ENCODE data around the gene UBE2U.
"Not testable (repeated sequence)": the region's sequence is repeated elsewhere in the genome, so short reads cannot be mapped to it uniquely, and the experiment has no call there.

The UBE2U gene

DNA sequence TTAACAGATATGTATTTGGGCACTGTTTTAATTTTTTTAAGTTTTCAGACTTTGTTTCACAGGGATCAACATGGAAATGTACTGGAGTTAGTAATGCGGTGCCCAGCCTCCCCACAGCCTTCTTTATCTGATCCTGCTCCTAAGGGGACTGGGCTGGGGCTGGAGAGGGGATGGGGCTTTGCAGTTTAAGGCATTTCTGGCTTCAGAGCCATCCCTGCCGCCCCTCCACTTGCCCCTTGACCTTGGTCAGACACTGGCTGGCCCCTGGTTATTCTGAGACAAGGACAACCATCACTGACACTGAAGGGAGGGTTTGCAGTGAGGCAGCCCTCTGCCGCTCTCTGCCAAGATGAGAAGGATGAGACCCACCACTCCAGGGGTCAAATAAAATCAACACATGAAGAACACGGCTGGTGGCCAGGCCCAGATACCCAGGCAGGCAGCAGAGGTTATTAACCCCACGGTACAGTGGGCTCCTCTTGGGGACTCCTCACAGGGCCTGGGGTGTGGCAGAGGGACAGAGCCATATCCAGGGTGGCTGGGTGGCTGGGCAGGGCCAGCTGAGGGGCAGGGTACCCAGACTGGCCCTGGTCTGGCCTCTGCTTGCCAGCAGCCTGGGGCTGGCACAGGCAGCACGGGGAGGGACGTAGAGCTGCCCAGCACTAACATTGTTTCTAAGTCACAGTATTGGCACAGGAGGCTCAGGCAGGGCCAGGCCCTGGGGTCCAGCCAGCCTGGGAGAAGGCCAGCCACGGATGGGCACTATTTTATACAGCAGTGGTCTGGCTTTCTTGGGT lies 7.2 kb upstream of the UBE2U start:
- in situ Hi-C loops (cut with HindIII; ENCODE audit: low pct_unique_long_range_greater_than_20kb, low sequenced_read_pairs): no loop called here
- no peak for DNase-seq (ENCODE audit: low read depth in 1 of 2, low spot score in 1 of 2)
- TF ChIP-seq JUND (IDR thresholded peaks at IDR 0.05; ENCODE audit: low read depth): no peak

DNA sequence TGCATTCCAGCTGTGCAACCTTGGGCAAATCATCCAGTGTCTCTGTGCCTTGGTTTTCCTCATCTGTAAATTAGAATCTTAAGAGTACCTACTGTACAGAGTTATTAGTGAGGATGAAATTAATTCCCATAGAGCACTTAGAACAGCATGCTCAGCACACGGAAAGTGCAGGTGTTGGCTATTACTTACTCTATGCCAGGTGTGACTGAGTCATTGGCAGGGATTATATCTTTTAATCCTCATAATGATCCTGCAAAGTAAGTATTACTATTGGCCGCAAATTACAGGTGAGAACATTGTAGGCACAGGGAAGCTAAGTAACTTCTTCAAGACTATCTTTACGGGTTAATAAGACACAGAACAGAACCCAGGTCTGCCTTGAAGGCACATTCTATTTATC lies 6.3 kb upstream of the UBE2U start:
- TF ChIP-seq JUND (IDR thresholded peaks at IDR 0.05; ENCODE audit: low read depth): no peak
- no peak for DNase-seq (ENCODE audit: low read depth in 1 of 2, low spot score in 1 of 2)
- in situ Hi-C loops (cut with HindIII; ENCODE audit: low pct_unique_long_range_greater_than_20kb, low sequenced_read_pairs): no loop called here

DNA sequence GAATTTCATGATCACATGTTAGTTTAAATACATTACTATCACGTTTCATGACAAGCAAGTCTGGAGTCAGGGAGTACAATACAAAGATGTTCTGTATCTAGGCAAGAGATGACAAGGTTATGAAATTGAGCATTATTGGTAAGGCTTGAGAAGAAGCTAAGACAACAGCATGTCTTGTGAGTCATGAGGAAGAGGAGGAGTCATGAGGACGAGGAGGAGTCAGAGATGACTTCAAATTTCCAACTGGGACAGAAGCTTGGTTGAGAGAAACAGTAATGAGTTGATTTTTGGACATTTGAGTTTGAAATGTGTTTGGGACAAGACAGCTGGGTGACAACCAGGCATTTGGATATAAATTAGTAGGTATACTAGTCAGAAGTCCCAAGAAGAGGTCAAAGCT lies 4.3 kb upstream of the UBE2U start:
- TF ChIP-seq JUND (IDR thresholded peaks at IDR 0.05; ENCODE audit: low read depth): no peak
- DNase-seq (ENCODE audit: low read depth in 1 of 2, low spot score in 1 of 2): no peak
- in situ Hi-C loops (cut with HindIII; ENCODE audit: low pct_unique_long_range_greater_than_20kb, low sequenced_read_pairs): no loop called here

- no peak for DNase-seq (ENCODE audit: low read depth in 1 of 2, low spot score in 1 of 2)
- in situ Hi-C loops (cut with HindIII; ENCODE audit: low pct_unique_long_range_greater_than_20kb, low sequenced_read_pairs): no loop called here
- TF ChIP-seq JUND (IDR thresholded peaks at IDR 0.05; ENCODE audit: low read depth): no peak
These were observed 3.4 kb upstream of the UBE2U start for GRCh38 chr1:64200064-64200463.

DNA sequence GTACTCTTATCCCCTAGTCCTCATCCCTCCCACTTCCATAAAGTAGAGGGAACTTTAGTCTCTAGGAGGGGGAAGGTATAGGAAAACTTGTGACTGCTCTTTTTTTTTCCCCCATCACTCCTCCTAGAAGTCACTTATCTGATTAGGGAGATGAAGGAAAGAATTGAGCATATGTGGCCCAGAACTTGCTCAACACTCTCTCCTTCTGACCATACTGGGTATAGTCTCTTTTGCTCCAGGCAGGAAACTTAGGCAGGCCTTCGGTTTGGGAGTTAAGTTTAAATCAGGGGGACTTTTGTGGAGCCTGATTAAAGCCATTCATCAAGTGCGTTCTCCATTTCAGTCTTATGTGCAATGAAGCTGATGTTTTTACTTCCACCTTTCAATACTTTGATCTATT lies 5.8 kb downstream of the UBE2U start:
- no peak for TF ChIP-seq JUND (IDR thresholded peaks at IDR 0.05; ENCODE audit: low read depth)
- no peak for DNase-seq (ENCODE audit: low read depth in 1 of 2, low spot score in 1 of 2)
- in situ Hi-C loops (cut with HindIII; ENCODE audit: low pct_unique_long_range_greater_than_20kb, low sequenced_read_pairs): no loop called here

- DNase-seq (ENCODE audit: low read depth in 1 of 2, low spot score in 1 of 2): no peak
- in situ Hi-C loops (cut with HindIII; ENCODE audit: low pct_unique_long_range_greater_than_20kb, low sequenced_read_pairs): no loop called here
- TF ChIP-seq JUND (IDR thresholded peaks at IDR 0.05; ENCODE audit: low read depth): no peak
These were observed 8.6 kb downstream of the UBE2U start for GRCh38 chr1:64212031-64212430.

- in situ Hi-C loops (cut with HindIII; ENCODE audit: low pct_unique_long_range_greater_than_20kb, low sequenced_read_pairs): no loop called here
- DNase-seq (ENCODE audit: low read depth in 1 of 2, low spot score in 1 of 2): no peak
- TF ChIP-seq JUND (IDR thresholded peaks at IDR 0.05; ENCODE audit: low read depth): no peak
These were observed 12.2 kb downstream of the UBE2U start for GRCh38 chr1:64215576-64215975.

- in situ Hi-C loops (cut with HindIII; ENCODE audit: low pct_unique_long_range_greater_than_20kb, low sequenced_read_pairs): no loop called here
- TF ChIP-seq JUND (IDR thresholded peaks at IDR 0.05; ENCODE audit: low read depth): no peak
- no peak for DNase-seq (ENCODE audit: low read depth in 1 of 2, low spot score in 1 of 2)
These were observed 16.8 kb downstream of the UBE2U start for GRCh38 chr1:64220241-64220640.

DNA sequence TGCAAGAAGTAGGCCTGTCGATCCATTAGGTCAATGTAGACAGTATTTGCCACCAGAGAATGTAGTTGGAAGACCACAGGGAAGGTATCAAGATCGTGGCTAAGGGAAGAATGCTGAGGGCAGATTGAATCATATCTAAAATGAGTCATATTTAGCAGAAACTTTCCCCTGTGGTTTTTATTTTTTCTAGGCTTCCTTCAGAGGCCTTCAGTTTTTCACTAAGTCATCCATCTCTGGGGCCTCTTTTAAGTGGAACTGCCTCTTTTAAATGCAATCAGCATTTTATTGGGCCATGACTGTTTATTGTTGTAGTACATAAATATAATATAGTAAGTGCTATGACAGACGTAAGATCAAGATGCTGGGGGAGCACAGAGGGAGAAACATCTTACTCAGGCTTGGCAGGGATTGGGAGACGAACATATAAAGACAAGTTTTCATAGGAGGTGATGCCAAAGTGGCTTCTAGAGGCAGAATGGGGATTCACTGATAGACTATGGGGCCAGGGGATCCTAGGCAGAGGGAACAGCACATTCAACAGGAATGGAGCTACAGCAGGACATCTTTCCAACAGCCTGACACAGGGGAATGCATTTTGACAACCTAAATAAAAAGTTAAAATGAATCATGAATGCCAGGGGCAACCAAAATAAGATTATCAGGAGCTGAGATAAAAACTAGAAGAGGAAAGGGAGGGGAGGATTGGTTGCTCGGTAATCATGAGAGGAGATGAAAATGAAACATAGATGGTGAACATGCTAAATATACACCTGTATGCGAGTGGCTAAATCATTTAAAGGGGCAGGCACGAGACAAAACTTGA lies 20.1 kb downstream of the UBE2U start:
- DNase-seq (ENCODE audit: low read depth in 1 of 2, low spot score in 1 of 2): no peak
- TF ChIP-seq JUND (IDR thresholded peaks at IDR 0.05; ENCODE audit: low read depth): no peak
- in situ Hi-C loops (cut with HindIII; ENCODE audit: low pct_unique_long_range_greater_than_20kb, low sequenced_read_pairs): no loop called here

- DNase-seq (ENCODE audit: low read depth in 1 of 2, low spot score in 1 of 2); in situ Hi-C loops (cut with HindIII; ENCODE audit: low pct_unique_long_range_greater_than_20kb, low sequenced_read_pairs): not testable (repeated sequence)
These were observed 20.8 kb downstream of the UBE2U start for GRCh38 chr1:64224236-64224635.

DNA sequence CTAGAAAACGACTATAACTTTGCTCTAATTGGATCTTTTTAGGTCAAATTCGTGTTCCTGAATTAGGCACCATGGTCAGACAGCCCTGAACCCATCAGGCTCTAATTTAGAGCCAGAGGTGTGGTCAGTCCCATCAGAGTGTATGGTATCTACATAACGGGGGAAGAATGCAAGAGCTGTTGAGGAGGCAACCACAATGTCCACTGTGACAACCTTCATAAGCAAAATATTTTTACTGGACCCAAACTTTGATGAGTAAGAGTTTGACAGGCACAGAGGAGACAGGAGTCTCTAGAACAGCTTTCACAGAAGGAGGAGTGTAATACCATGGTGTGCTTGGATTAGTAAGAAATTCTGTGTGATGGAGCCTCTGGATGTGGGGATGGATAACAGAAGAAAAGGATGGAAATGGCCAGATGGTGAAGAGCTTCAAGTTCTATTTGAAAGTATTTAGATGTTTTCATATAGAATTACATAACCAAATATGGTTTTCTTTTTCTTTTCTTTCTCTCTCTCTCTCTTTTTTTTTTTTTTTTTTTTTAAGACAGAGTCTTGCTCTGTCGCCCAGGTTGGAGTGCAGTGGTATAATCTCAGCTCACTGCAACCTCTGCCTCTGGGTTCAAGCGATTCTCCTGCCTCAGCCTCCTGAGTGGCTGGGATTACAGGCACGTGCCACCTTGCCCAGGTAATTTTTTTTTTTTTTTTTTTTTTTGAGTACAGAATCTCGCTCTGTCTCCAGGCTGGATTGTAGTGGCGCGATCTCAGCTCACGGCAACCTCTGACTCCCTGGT lies 24.9 kb downstream of the UBE2U start:
- in situ Hi-C loops (cut with HindIII; ENCODE audit: low pct_unique_long_range_greater_than_20kb, low sequenced_read_pairs): no loop called here
- DNase-seq (ENCODE audit: low read depth in 1 of 2, low spot score in 1 of 2): no peak
- TF ChIP-seq JUND (IDR thresholded peaks at IDR 0.05; ENCODE audit: low read depth): no peak

DNA sequence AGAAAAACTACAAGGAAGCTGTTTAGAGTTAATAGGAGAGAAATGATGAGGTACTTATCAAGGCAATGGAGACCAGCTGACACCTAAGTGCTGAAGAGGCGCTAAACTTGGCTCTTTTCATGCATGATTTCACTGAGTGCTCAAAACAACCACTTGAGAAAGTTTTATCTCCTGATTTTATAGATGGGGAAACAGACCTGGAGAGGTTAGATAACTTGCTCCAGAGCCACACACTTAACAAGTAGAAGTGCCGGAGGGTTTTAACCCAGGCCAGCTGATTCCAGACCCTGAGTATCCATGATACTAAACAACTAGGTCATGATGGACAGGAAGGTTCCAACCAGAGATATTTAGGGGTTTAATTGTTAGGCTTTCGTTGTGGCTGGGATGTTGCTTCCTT lies 25.9 kb downstream of the UBE2U start:
- no peak for TF ChIP-seq JUND (IDR thresholded peaks at IDR 0.05; ENCODE audit: low read depth)
- no peak for DNase-seq (ENCODE audit: low read depth in 1 of 2, low spot score in 1 of 2)
- in situ Hi-C loops (cut with HindIII; ENCODE audit: low pct_unique_long_range_greater_than_20kb, low sequenced_read_pairs): no loop called here

DNA sequence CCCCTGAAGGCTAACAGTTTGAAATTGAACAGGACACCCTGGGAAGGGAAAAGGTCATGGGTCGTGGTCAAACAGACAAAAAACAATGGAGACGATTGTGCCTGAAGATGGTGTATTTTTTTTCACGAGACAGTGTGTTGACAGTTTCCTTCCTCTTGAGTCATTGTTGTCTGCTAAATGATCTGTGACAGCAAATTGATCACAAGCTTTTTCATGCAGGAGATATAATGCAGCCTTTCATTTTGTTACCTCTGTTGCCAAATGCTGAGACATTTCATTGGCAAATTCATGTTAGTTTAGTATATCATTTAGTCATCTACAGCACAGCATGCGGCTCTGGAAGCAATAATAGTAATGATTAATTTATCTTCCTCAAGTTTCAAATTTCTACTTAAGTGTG lies 27.7 kb downstream of the UBE2U start:
- TF ChIP-seq JUND (IDR thresholded peaks at IDR 0.05; ENCODE audit: low read depth): no peak
- in situ Hi-C loops (cut with HindIII; ENCODE audit: low pct_unique_long_range_greater_than_20kb, low sequenced_read_pairs): no loop called here
- no peak for DNase-seq (ENCODE audit: low read depth in 1 of 2, low spot score in 1 of 2)

All from T47D (cell line).